HepG2 (cell line): ENCODE data around the gene CA10. TPM values are rescaled to one million over a fixed set of nuclear protein-coding genes. Genes with fewer than 3 reads are reported as not detected.

Experiments
- CENPX ChIP-seq: sonication (generic); formaldehyde crosslinking; IDR thresholded peaks from 2 replicates; pipeline ENCODE4 v1.9.0; 2021; ENCODE audit warnings: mild to moderate bottlenecking, missing genetic modification reagents, moderate library complexity
- ELF3 ChIP-seq: IDR thresholded peaks from 2 replicates; pipeline ENCODE4 v1.6.1; 2016; ENCODE audit warnings: missing genetic modification reagents, missing compliant biosample characterization
- GTF3A ChIP-seq: sonication (generic); formaldehyde crosslinking; conservative IDR thresholded peaks from 2 replicates; pipeline ENCODE4 v1.4.0; 2020; ENCODE audit warnings: mild to moderate bottlenecking, missing genetic modification reagents
- IKZF4 ChIP-seq: sonication (generic); formaldehyde crosslinking; IDR thresholded peaks from 2 replicates; pipeline ENCODE4 v1.5.1; 2020; ENCODE audit warnings: borderline replicate concordance, mild to moderate bottlenecking, low read depth, missing genetic modification reagents; ENCODE audit errors: not compliant biosample characterization
- KDM2A ChIP-seq: sonication (generic); formaldehyde crosslinking; IDR thresholded peaks from 2 replicates; pipeline ENCODE4 v1.4.0; 2020; ENCODE audit warnings: low read depth, missing genetic modification reagents, borderline replicate concordance
- POGZ ChIP-seq: sonication (generic); formaldehyde crosslinking; IDR thresholded peaks from 2 replicates; pipeline ENCODE4 v1.4.0; 2020; ENCODE audit warnings: mild to moderate bottlenecking, missing genetic modification reagents
- RARA ChIP-seq: IDR thresholded peaks from 2 replicates; pipeline ENCODE4 v1.6.1; 2016; ENCODE audit warnings: missing genetic modification reagents, missing compliant biosample characterization
- SIN3A ChIP-seq: IDR thresholded peaks from 2 replicates; pipeline ENCODE4 v1.6.1; 2011; ENCODE audit warnings: low read depth, mild to moderate bottlenecking, control low read depth, low read length, borderline replicate concordance
- STAG1 ChIP-seq: sonication (generic); formaldehyde crosslinking; IDR thresholded peaks from 2 replicates; pipeline ENCODE4 v1.4.0; 2020; ENCODE audit warnings: missing genetic modification reagents
- YEATS2 ChIP-seq: sonication (generic); formaldehyde crosslinking; IDR thresholded peaks from 2 replicates; pipeline ENCODE4 v1.4.0; 2020; ENCODE audit warnings: missing genetic modification reagents, borderline replicate concordance
- ZNF550 ChIP-seq: sonication (generic); formaldehyde crosslinking; IDR thresholded peaks from 2 replicates; pipeline ENCODE4 v1.4.0; 2020; ENCODE audit warnings: mild to moderate bottlenecking, missing genetic modification reagents, borderline replicate concordance
- ZNF569 ChIP-seq: sonication (generic); formaldehyde crosslinking; IDR thresholded peaks from 2 replicates; pipeline ENCODE4 v1.5.0; 2020; ENCODE audit warnings: mild to moderate bottlenecking, missing genetic modification reagents, moderate library complexity, borderline replicate concordance
- polyA plus RNA-seq, 8 experiments: library from polyadenylated mRNA; depleted of rRNA in 3 of 8; stranded (reverse) in 7 of 8; unstranded in 1 of 8; fragments of >200 nt; fragmentation: Illumina TruSeq in 4 of 8; extraction: Trizol in 4 of 8; gene quantifications; 2 replicates each; pipeline versions ENCODE4 v1.2.1 to v1.2.3, GENCODE V29; 2011 to 2016; ENCODE audit warnings: low read depth in 4 of 8, missing spikeins in 1 of 8, mixed read lengths in 1 of 8; ENCODE audit not compliant: insufficient read depth in 1 of 8
- total RNA-seq, 5 experiments: library from RNA; depleted of rRNA; stranded (reverse); fragments of >200 nt; fragmentation: Illumina TruSeq; extraction: Trizol; gene quantifications; 2 replicates each; pipeline ENCODE4 v1.2.3, GENCODE V29; 2016; ENCODE audit warnings: low read depth in 1 of 5
- TF ChIP-seq, protein P1 (sequence below): sonication (generic); formaldehyde crosslinking; IDR thresholded peaks from 2 replicates; pipeline ENCODE4 v1.4.0; 2020; ENCODE audit warnings: missing genetic modification reagents
- TF ChIP-seq, protein P2 (sequence below), 2 experiments: sonication (generic) in 1 of 2; formaldehyde crosslinking in 1 of 2; IDR thresholded peaks; 2 replicates each; pipeline versions ENCODE4 v1.4.0 to v1.6.1; 2018 to 2020; ENCODE audit warnings: missing genetic modification reagents in 2 of 2, borderline replicate concordance in 1 of 2, low read depth in 1 of 2, mild to moderate bottlenecking in 1 of 2, missing biosample characterization in 1 of 2

The CA10 gene
- total and polyA plus RNA-seq, 2 of the 13 experiments (the other 11 are each of a cell fraction or from before 2014, with no cell fraction given), result not detected

DNA sequence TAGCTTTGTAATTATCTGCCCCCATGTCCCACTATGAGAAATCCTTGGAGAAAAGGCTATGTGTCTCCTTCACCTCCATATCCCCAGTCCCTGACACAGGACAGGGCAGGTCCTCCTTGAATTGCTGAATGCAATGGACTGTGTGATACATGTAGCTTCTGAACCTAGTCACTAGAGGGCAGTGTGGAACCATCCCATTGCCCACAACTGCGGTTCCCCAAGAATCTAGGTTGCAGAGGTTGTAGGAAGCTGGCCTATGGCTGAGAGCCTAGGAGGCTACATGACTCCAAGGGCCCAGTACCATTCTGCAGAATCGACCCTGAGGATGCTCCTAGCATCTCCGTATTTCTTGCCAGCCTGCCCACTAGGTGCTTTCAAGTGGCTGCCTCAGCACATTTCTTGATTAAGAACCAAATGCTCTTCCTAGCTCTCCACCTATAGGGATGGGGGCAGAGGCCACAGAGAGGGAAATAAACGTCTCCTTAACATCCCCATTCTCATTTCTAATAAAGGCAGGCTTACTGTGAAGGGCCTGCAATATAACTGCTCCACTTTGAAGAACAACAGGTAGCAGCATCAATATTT, 394.0 kb downstream of the CA10 start (continued):
- TF ChIP-seq, protein P1, sequence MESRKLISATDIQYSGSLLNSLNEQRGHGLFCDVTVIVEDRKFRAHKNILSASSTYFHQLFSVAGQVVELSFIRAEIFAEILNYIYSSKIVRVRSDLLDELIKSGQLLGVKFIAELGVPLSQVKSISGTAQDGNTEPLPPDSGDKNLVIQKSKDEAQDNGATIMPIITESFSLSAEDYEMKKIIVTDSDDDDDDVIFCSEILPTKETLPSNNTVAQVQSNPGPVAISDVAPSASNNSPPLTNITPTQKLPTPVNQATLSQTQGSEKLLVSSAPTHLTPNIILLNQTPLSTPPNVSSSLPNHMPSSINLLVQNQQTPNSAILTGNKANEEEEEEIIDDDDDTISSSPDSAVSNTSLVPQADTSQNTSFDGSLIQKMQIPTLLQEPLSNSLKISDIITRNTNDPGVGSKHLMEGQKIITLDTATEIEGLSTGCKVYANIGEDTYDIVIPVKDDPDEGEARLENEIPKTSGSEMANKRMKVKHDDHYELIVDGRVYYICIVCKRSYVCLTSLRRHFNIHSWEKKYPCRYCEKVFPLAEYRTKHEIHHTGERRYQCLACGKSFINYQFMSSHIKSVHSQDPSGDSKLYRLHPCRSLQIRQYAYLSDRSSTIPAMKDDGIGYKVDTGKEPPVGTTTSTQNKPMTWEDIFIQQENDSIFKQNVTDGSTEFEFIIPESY (CRISPR knock-in tag), result no peak
- TF ChIP-seq GTF3A (CRISPR knock-in tag) (no peak), STAG1 (CRISPR knock-in tag) (peak; percentile 91), KDM2A (0 out of 2 replicates have a peak, but pooled peaks have one; percentile 39), CENPX (CRISPR knock-in tag) (no peak), ZNF569 (CRISPR knock-in tag) (no peak), ELF3 (CRISPR knock-in tag) (peak; percentile 23; the same call in 1 of the 2 replicates), YEATS2 (CRISPR knock-in tag) (no peak), ZNF550 (no peak), SIN3A (no peak), POGZ (CRISPR knock-in tag) (no peak), IKZF4 (CRISPR knock-in tag) (no peak), RARA (CRISPR knock-in tag) (no peak)
- TF ChIP-seq, protein P2, sequence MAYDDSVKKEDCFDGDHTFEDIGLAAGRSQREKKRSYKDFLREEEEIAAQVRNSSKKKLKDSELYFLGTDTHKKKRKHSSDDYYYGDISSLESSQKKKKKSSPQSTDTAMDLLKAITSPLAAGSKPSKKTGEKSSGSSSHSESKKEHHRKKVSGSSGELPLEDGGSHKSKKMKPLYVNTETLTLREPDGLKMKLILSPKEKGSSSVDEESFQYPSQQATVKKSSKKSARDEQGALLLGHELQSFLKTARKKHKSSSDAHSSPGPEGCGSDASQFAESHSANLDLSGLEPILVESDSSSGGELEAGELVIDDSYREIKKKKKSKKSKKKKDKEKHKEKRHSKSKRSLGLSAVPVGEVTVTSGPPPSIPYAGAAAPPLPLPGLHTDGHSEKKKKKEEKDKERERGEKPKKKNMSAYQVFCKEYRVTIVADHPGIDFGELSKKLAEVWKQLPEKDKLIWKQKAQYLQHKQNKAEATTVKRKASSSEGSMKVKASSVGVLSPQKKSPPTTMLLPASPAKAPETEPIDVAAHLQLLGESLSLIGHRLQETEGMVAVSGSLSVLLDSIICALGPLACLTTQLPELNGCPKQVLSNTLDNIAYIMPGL (CRISPR knock-in tag; IDR thresholded peaks at IDR 0.05; ENCODE audit: borderline replicate concordance in 1 of 2, low read depth in 1 of 2), result 0 out of 4 replicates have a peak, but pooled peaks of 1 of the 2 experiments have one; percentile 38
